GM19468 (cell line): ENCODE measurements around the gene CHN2.
"Not testable (repeated sequence)": the region's sequence is repeated elsewhere in the genome, so short reads cannot be mapped to it uniquely, and the experiment has no call there.

Experiments
- ATAC-seq: cut with Tn5 transposase; IDR thresholded peaks from one replicate; pipeline ENCODE4 v1.9.1; 2021; ENCODE audit warnings: mild to moderate bottlenecking, moderate library complexity, moderate number of reproducible peaks; ENCODE audit not compliant: unreplicated experiment; ENCODE audit errors: extremely low read depth

The CHN2 gene

GRCh38 chr7:29505931-29506330 lies 311.4 kb downstream of the CHN2 start:
- ATAC-seq: no peak

GRCh38 chr7:29508608-29509007 lies 314.0 kb downstream of the CHN2 start:
- no peak for ATAC-seq

- no peak for ATAC-seq
Measured at GRCh38 chr7:29510028-29510427, 315.5 kb downstream of the CHN2 start.

- no peak for ATAC-seq
Measured at GRCh38 chr7:29511337-29511736, 316.8 kb downstream of the CHN2 start.

- no peak for ATAC-seq
Measured at GRCh38 chr7:29511851-29512250, 317.3 kb downstream of the CHN2 start.

GRCh38 chr7:29516491-29516890 lies 321.9 kb downstream of the CHN2 start:
- no peak for ATAC-seq

GRCh38 chr7:29518616-29519015 lies 324.0 kb downstream of the CHN2 start:
- ATAC-seq: no peak

- no peak for ATAC-seq
Measured at GRCh38 chr7:29523728-29524127, 329.2 kb downstream of the CHN2 start.

GRCh38 chr7:29527505-29528108 lies 333.0 kb downstream of the CHN2 start:
- ATAC-seq: no peak

GRCh38 chr7:29528526-29528925 lies 334.0 kb downstream of the CHN2 start:
- not testable (repeated sequence) for ATAC-seq
